IMR-90 (cell line): ENCODE data around the gene KLHL29. TPM values are rescaled to one million over a fixed set of nuclear protein-coding genes. Genes with fewer than 3 reads are reported as not detected.

Source experiments
- ATAC-seq: fragments of 200-7000 bp; cut with Tn5 transposase; 2 replicates; pipeline ENCODE4 v1.9.1; 2020; ENCODE audit warnings: low read depth, mild to moderate bottlenecking, moderate library complexity
- BruUV-seq: library from RNA; stranded (reverse); fragments of 400-500 nt; replicated peaks from 2 replicates; lab custom pipeline; 2021; lab: Mats Ljungman, UMichigan
- CTCF ChIA-PET: fragments of 300-600 bp; formaldehyde crosslinking; extraction: SDS; loops from one replicate; lab custom pipeline; 2021; ENCODE audit warnings: antibody characterized with exemption; lab: Yijun Ruan, JAX
- POLR2A ChIA-PET: fragments of 300-600 bp; sonication (Branson Sonifier 250); formaldehyde crosslinking; loops from one replicate; lab custom pipeline; 2022; ENCODE audit warnings: antibody characterized with exemption; ENCODE audit not compliant: unreplicated experiment; lab: Charles Lee
- DNase-seq: peaks from one replicate; pipeline ENCODE4 v3.0.0; 2013
- H2AFZ ChIP-seq: replicated peaks from 2 replicates; pipeline ENCODE3; 2013; ENCODE audit warnings: low read length, mild to moderate bottlenecking; ENCODE audit not compliant: poor library complexity
- H2AK5ac ChIP-seq: 2 replicates; pipeline ENCODE4 v1.6.1; 2013; ENCODE audit warnings: low read depth, low read length, inconsistent platforms
- H2AK9ac ChIP-seq: replicated peaks from 2 replicates; pipeline ENCODE3; 2013; ENCODE audit warnings: mild to moderate bottlenecking, low read depth, low read length, moderate library complexity; ENCODE audit not compliant: poor library complexity
- H2BK120ac ChIP-seq: 2 replicates; pipeline ENCODE4 v1.6.1; 2013; ENCODE audit warnings: low read depth, low read length, inconsistent platforms
- H2BK15ac ChIP-seq: 3 replicates; pipeline ENCODE4 v1.6.1; 2013; ENCODE audit warnings: low read depth, low read length, inconsistent platforms
- H2BK20ac ChIP-seq: 2 replicates; pipeline ENCODE4 v1.6.1; 2013; ENCODE audit warnings: low read depth, mild to moderate bottlenecking, inconsistent platforms, low read length, moderate library complexity
- H2BK5ac ChIP-seq: 2 replicates; pipeline ENCODE4 v1.6.1; 2013; ENCODE audit warnings: mild to moderate bottlenecking, low read depth, low read length, inconsistent platforms; ENCODE audit not compliant: poor library complexity, severe bottlenecking
- H3K14ac ChIP-seq: replicated peaks from 2 replicates; pipeline ENCODE4 v1.6.1; 2013; ENCODE audit warnings: low read depth, low read length, inconsistent platforms
- H3K18ac ChIP-seq: 2 replicates; pipeline ENCODE4 v1.6.1; 2013; ENCODE audit warnings: low read depth, low read length, control low read depth
- H3K23ac ChIP-seq: 2 replicates; pipeline ENCODE4 v1.6.1; 2013; ENCODE audit warnings: low read depth, low read length, inconsistent platforms
- H3K27ac ChIP-seq: 2 replicates; pipeline ENCODE4 v1.5.1; 2013; ENCODE audit warnings: mild to moderate bottlenecking, control low read depth, low read length; ENCODE audit not compliant: insufficient read depth
- H3K27me3 ChIP-seq: 2 replicates; pipeline ENCODE4 v1.6.1; 2013; ENCODE audit warnings: low read length; ENCODE audit not compliant: control insufficient read depth, insufficient read depth
- H3K36me3 ChIP-seq: 2 replicates; pipeline ENCODE4 v1.6.1; 2013; ENCODE audit warnings: low read length, mixed read lengths; ENCODE audit not compliant: control insufficient read depth, insufficient read depth
- H3K4ac ChIP-seq: 2 replicates; pipeline ENCODE4 v1.6.1; 2013; ENCODE audit warnings: low read depth, low read length, inconsistent platforms
- H3K4me1 ChIP-seq: 2 replicates; pipeline ENCODE4 v1.6.1; 2013; ENCODE audit warnings: low read length, mixed read lengths; ENCODE audit not compliant: control insufficient read depth, insufficient read depth
- H3K4me2 ChIP-seq: 2 replicates; pipeline ENCODE4 v1.6.1; 2013; ENCODE audit warnings: low read depth, mild to moderate bottlenecking, control low read depth, low read length, moderate library complexity
- H3K4me3 ChIP-seq: 2 replicates; pipeline ENCODE4 v1.5.1; 2013; ENCODE audit warnings: low read depth, mild to moderate bottlenecking, control low read depth, low read length, moderate library complexity; ENCODE audit not compliant: insufficient read depth
- H3K56ac ChIP-seq: 2 replicates; pipeline ENCODE4 v1.6.1; 2013; ENCODE audit warnings: low read length, inconsistent platforms; ENCODE audit not compliant: insufficient read depth; ENCODE audit errors: extremely low read depth
- H3K79me1 ChIP-seq, 2 experiments: 2 replicates each; pipeline ENCODE4 v1.6.1; 2013; ENCODE audit warnings: low read length in 2 of 2, inconsistent platforms in 1 of 2, low read depth in 1 of 2
- H3K9ac ChIP-seq: 2 replicates; pipeline ENCODE4 v1.6.1; 2013; ENCODE audit warnings: low read depth, low read length, control low read depth
- H3K9me1 ChIP-seq: 2 replicates; pipeline ENCODE4 v1.6.1; 2013; ENCODE audit warnings: low read length, inconsistent platforms; ENCODE audit not compliant: insufficient read depth
- H3K9me3 ChIP-seq: 2 replicates; pipeline ENCODE4 v1.6.1; 2013; ENCODE audit warnings: low read length; ENCODE audit not compliant: control insufficient read depth, insufficient read depth
- H4K20me1 ChIP-seq: 2 replicates; pipeline ENCODE4 v1.6.1; 2013; ENCODE audit warnings: low read length, inconsistent platforms; ENCODE audit not compliant: insufficient read depth
- H4K5ac ChIP-seq: 2 replicates; pipeline ENCODE4 v1.6.1; 2013; ENCODE audit warnings: mild to moderate bottlenecking, low read depth, low read length, control low read depth
- H4K8ac ChIP-seq, 2 experiments: 2 replicates each; pipeline ENCODE4 v1.6.1; 2013; ENCODE audit warnings: low read depth in 2 of 2, low read length in 2 of 2, control low read depth in 1 of 2, inconsistent platforms in 1 of 2
- H4K91ac ChIP-seq: 2 replicates; pipeline ENCODE4 v1.6.1; 2013; ENCODE audit warnings: low read depth, low read length, inconsistent platforms; ENCODE audit not compliant: insufficient read depth
- BHLHE40 ChIP-seq: fragments of 150-350 bp; IDR thresholded peaks from 2 replicates; pipeline ENCODE4 v1.6.1; 2016; ENCODE audit warnings: mild to moderate bottlenecking, low read depth, low read length
- CEBPB ChIP-seq: IDR thresholded peaks from 2 replicates; pipeline ENCODE4 v1.6.1; 2012; ENCODE audit warnings: low read depth, low read length, improper control_type of control experiment
- FOS ChIP-seq: fragments of 150-350 bp; IDR thresholded peaks from 2 replicates; pipeline ENCODE4 v1.6.1; 2016; ENCODE audit warnings: low read depth, low read length
- MAFK ChIP-seq: IDR thresholded peaks from 2 replicates; pipeline ENCODE4 v1.6.1; 2012; ENCODE audit warnings: low read depth, low read length, improper control_type of control experiment
- MAZ ChIP-seq: IDR thresholded peaks from 2 replicates; pipeline ENCODE4 v1.6.1; 2012; ENCODE audit warnings: low read depth, mild to moderate bottlenecking, low read length, improper control_type of control experiment, moderate library complexity, borderline replicate concordance
- NFE2L2 ChIP-seq: fragments of 150-350 bp; IDR thresholded peaks from 2 replicates; pipeline ENCODE4 v1.6.1; 2016; ENCODE audit warnings: low read depth, mild to moderate bottlenecking, low read length
- RAD21 ChIP-seq: IDR thresholded peaks from 2 replicates; pipeline ENCODE4 v1.6.1; 2012; ENCODE audit warnings: low read length, improper control_type of control experiment
- RCOR1 ChIP-seq: IDR thresholded peaks from 2 replicates; pipeline ENCODE4 v1.6.1; 2012; ENCODE audit warnings: mild to moderate bottlenecking, low read length, improper control_type of control experiment; ENCODE audit not compliant: insufficient replicate concordance
- WGBS, 2 experiments: methylation state at CpG; one replicate each; pipeline versions ENCODE4 v1.1.5 to v1.1.7; 2013; ENCODE audit warnings: missing lambda C conversion rate in 2 of 2; ENCODE audit not compliant: insufficient read length in 1 of 2; ENCODE audit errors: extremely low coverage in 2 of 2; 5-methylcytosine and 5-hydroxymethylcytosine counted together
- dilution Hi-C: fragments of 300-500 bp; cut with HindIII; formaldehyde crosslinking; loops from one replicate; pipeline ENCODE4 v1.14.3; 2018; ENCODE audit warnings: low sequenced_read_pairs; ENCODE audit not compliant: unreplicated experiment
- in situ Hi-C: fragments of 300-500 bp; cut with MboI; formaldehyde crosslinking; loops from 3 replicates; pipeline ENCODE4 v1.14.3; 2019; ENCODE audit warnings: low sequenced_read_pairs, inconsistent platforms, mixed read lengths
- intact Hi-C: fragments of 100-400 bp; cut with micrococcal nuclease; formaldehyde crosslinking; loops from 2 replicates; pipeline ENCODE4 v1.10.0; 2022
- polyA plus RNA-seq, 3 experiments: library from polyadenylated mRNA; depleted of rRNA; stranded (reverse); fragments of >200 nt; gene quantifications; 2 replicates each; pipeline ENCODE4 v1.2.3, GENCODE V29; 2012; ENCODE audit warnings: low replicate concordance in 1 of 3
- total RNA-seq: library from RNA; depleted of rRNA; stranded (reverse); fragments of >200 nt; gene quantifications from 2 replicates; pipeline ENCODE4 v1.2.3, GENCODE V29; 2012
- TF ChIP-seq, protein P1 (sequence below): fragments of 150-350 bp; IDR thresholded peaks from 2 replicates; pipeline ENCODE4 v1.6.1; 2017; ENCODE audit warnings: mild to moderate bottlenecking, antibody characterized with exemption, low read length, low read depth
- TF ChIP-seq, protein P2 (sequence below): fragments of 150-350 bp; IDR thresholded peaks from 2 replicates; pipeline ENCODE4 v1.6.1; 2016; ENCODE audit warnings: low read depth, mild to moderate bottlenecking, low read length, moderate library complexity, borderline replicate concordance

KLHL29 gene
- total and polyA plus RNA-seq, 2 of the 4 experiments (the other 2 are of a cell fraction): 2.0 to 8.0 TPM

GRCh38 chr2:23670245-23670592 lies 285.2 kb downstream of the KLHL29 start:
- Histone ChIP-seq H3K4me3 (no peak overlapping the region), H3K79me1 (no peaks in the 10 kb centered on the region), H2BK20ac (no peak overlapping the region), H3K18ac (no peak overlapping the region), H2AFZ (peak overlapping the region; percentile 14), H2AK5ac (no peak overlapping the region), H4K5ac (no peak overlapping the region), H3K9ac (no peak overlapping the region), H4K20me1 (peaks cover 9% of the 10 kb centered on the region), H3K23ac (no peak overlapping the region), H2BK15ac (no peak overlapping the region), H3K4ac (no peak overlapping the region), H3K14ac (no peak overlapping the region), H3K27ac (no peak overlapping the region), H4K91ac (no peak overlapping the region), H3K4me1 (peaks cover 2% of the 10 kb centered on the region; the same call in 1 of the 2 replicates), H2BK120ac (no peak overlapping the region), H2AK9ac (peak overlapping the region; percentile 26), H2BK5ac (no peak overlapping the region), H3K36me3 (no peaks in the 10 kb centered on the region), H3K4me2 (no peak overlapping the region), H4K8ac (no peak overlapping the region), H3K9me1 (peaks cover 9% of the 10 kb centered on the region), H3K56ac (no peak overlapping the region), H3K9me3 (no peaks in the 10 kb centered on the region), H3K27me3 (no peaks in the 10 kb centered on the region)
- CTCF ChIA-PET: no interaction called here
- DNase-seq (no peak), ATAC-seq (no peak)
- TF ChIP-seq MAZ (no peak), RCOR1 (no peak), MAFK (no peak), NFE2L2 (no peak), CEBPB (no peak), RAD21 (no peak), FOS (no peak), BHLHE40 (no peak)
- TF ChIP-seq, protein P1, sequence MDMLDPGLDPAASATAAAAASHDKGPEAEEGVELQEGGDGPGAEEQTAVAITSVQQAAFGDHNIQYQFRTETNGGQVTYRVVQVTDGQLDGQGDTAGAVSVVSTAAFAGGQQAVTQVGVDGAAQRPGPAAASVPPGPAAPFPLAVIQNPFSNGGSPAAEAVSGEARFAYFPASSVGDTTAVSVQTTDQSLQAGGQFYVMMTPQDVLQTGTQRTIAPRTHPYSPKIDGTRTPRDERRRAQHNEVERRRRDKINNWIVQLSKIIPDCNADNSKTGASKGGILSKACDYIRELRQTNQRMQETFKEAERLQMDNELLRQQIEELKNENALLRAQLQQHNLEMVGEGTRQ: no peak
- TF ChIP-seq, protein P2, sequence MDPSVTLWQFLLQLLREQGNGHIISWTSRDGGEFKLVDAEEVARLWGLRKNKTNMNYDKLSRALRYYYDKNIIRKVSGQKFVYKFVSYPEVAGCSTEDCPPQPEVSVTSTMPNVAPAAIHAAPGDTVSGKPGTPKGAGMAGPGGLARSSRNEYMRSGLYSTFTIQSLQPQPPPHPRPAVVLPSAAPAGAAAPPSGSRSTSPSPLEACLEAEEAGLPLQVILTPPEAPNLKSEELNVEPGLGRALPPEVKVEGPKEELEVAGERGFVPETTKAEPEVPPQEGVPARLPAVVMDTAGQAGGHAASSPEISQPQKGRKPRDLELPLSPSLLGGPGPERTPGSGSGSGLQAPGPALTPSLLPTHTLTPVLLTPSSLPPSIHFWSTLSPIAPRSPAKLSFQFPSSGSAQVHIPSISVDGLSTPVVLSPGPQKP: no peak
- POLR2A ChIA-PET: no interaction called here
- BruUV-seq: no TSS peak
- 80% methylated on average over 1 of the region's 11 CpGs; no CpG with 5 or more reads in 1 of the 2 experiments for WGBS, 2 experiments
- in situ Hi-C loops: no loop called here
- intact Hi-C loops: no loop called here
- dilution Hi-C loops: no loop called here
